GM10266 (cell line): Measurements from ENCODE around the gene CRIM1.

Experiments
- DNase-seq: peaks from one replicate; pipeline ENCODE4 v3.0.0; 2012; ENCODE audit errors: extremely low spot score
- TF ChIP-seq, protein P1 (sequence below): IDR thresholded peaks from 2 replicates; pipeline ENCODE4 v1.5.1; 2012; ENCODE audit warnings: mild to moderate bottlenecking, low read depth; ENCODE audit not compliant: control insufficient read depth, insufficient read depth; ENCODE audit errors: missing control alignments

CRIM1 gene

GRCh38 chr2:36373149-36373926, 17.8 kb downstream of the CRIM1 start:
- DNase-seq = no peak
- TF ChIP-seq, protein P1, sequence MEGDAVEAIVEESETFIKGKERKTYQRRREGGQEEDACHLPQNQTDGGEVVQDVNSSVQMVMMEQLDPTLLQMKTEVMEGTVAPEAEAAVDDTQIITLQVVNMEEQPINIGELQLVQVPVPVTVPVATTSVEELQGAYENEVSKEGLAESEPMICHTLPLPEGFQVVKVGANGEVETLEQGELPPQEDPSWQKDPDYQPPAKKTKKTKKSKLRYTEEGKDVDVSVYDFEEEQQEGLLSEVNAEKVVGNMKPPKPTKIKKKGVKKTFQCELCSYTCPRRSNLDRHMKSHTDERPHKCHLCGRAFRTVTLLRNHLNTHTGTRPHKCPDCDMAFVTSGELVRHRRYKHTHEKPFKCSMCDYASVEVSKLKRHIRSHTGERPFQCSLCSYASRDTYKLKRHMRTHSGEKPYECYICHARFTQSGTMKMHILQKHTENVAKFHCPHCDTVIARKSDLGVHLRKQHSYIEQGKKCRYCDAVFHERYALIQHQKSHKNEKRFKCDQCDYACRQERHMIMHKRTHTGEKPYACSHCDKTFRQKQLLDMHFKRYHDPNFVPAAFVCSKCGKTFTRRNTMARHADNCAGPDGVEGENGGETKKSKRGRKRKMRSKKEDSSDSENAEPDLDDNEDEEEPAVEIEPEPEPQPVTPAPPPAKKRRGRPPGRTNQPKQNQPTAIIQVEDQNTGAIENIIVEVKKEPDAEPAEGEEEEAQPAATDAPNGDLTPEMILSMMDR = no peak

DNA sequence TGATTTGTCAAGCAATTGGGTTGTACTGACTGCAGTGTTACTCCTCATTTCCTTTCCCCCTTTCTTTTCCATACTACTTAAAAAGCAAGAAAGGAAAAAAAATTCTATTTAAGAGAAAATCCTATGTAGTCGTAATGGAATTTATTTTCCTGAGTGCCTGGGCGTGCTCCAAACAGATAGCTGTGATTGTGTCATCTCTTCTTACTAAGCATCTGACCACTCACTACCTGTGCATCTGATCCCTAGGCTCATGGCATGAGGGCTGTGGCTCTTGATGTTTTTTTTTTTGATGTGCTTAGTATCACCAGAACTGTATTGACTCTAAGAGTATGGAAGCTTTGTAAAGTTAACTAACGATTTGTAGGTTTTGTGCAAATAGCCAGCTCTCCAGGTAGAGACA, 19.0 kb downstream of the CRIM1 start:
- DNase-seq = no peak
- TF ChIP-seq, protein P1 = no peak

DNA sequence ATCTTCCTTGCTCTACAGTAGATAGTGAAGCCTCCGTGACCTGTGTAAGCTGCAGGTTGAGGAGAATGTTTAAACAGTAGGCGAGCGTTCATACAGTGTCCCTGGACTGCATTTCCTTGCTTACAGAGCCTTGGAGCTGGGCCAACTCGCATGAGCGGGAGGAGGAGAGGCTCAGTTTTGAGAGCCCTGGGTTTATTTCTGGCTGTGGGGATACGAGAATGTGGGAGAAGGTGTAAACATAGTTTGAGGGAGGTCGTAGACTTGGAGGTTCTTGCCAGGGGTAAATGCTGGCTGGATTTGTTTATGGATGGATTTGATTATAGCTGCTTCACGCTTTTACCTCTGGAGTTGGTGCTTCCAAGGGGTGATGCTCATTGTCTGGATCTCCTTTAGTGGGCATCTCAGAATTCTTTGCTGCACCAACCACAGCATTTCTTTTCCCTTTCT, 20.8 kb downstream of the CRIM1 start:
- TF ChIP-seq, protein P1 = no peak
- DNase-seq = no peak

GRCh38 chr2:36376992-36377738, 21.6 kb downstream of the CRIM1 start:
- no peak for DNase-seq
- TF ChIP-seq, protein P1 = no peak

GRCh38 chr2:36379710-36380448, 24.3 kb downstream of the CRIM1 start:
- TF ChIP-seq, protein P1 = no peak
- DNase-seq = no peak

DNA sequence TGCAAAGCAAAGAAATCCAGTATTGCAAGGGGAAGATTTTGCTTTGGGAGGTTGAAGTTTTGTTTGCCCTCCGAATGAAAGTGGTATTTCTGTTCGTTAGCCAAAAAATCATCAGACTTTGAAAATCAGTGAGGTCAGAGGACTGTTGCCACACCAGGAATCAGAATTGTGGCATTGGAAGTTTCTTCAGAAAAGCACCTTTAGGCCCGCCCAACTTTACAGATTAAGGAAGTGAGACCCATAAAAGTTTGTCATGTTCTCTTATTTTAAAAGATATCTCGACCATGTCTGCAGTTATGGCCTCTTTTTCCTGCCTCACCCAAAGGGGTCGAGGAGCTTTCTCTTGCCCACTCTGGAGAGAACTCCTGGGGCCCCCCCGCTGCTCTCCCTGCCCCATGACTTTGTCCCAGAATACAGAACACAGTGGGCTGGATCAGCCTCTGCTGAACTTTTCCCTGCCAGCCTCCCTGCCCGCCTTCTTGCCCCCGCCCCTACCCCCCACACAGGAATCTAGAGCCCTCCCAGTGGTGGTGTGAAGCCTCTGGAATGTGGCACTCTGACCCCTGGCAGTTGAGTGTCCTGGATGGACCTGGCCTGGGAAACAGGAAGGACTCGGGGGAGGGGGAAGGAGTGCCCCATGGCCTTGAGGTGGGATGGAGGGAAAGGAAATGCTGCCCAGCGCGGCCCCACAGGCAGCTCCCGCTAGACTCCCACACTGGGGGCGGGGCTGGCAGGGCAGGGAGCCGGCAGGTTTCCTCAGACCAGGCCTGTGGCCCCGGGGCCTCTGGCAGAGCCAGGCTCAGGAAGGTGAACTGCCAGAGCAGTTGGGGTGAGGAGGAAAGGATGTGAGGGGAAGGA, 25.3 kb downstream of the CRIM1 start:
- no peak for DNase-seq
- TF ChIP-seq, protein P1 = no peak
